ENCODE data around the gene SH3D21.

SH3D21 gene

DNA sequence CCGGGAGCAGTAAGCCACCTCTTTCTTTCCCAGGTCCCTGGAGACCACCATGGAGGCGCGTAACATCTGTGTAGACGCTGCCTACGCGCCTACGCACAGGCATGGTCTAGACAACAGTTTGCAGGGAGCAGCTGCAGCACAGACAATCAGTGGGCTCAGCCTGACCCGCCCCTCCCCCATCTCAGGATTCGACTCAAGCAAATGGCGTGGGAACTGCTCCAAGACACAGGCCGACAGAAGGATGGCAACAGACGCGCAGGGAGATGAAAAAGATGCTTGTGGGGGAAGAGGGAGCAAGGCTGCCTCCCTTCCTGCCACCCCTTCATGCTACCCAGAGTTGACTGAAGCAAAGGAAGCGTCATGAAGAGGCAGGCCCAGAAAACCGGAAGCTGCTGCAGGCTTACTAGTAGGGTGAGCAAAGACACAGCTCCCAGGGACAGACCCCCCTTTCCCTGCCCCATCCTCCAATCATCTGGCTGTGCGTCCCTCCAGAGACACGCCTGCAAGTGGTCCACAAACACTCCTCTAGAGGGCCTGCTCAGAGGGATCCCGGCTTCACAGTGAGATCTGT is 60.0 kb downstream of the SH3D21 start:
- DNase-seq = peak; percentile 21

DNA sequence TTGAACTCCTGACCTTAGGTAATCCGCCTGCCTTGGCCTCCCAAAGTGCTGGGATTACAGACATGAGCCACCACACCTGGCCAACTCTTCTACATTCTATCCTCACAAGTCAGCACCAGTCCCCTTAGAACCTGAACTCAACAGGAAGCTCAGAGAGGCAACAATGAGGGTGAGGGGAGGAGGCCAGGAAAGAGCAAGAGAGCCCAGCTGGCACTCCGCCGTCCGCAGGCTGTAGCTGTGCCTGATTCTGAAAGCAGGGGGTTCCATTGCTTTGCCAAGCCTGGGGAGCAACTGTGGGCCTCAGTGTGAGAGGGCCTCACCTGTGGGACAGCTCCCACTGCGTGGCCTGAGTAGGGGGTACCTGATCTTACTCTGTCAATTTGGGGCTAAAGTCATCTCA is 60.9 kb downstream of the SH3D21 start:
- DNase-seq = no peak

DNA sequence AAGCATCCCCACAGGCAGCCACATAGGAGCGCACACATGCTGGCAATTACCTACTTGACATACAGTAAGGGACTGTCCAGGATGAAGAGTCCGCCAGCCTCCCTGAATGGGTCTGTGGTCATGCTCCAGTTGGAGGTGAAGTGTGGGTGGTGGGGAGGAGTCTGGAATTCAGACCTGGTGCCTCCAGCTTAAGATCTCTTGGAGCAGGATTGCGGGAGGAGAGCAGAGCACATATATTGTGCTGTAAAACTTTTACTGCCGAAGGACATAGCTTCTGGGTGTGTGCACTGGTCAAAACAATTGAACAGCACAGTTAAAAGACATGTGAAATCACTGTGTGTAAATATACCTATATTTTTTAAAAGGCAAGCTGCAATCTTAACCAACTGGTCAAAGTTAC is 61.6 kb downstream of the SH3D21 start:
- DNase-seq = no peak

DNA sequence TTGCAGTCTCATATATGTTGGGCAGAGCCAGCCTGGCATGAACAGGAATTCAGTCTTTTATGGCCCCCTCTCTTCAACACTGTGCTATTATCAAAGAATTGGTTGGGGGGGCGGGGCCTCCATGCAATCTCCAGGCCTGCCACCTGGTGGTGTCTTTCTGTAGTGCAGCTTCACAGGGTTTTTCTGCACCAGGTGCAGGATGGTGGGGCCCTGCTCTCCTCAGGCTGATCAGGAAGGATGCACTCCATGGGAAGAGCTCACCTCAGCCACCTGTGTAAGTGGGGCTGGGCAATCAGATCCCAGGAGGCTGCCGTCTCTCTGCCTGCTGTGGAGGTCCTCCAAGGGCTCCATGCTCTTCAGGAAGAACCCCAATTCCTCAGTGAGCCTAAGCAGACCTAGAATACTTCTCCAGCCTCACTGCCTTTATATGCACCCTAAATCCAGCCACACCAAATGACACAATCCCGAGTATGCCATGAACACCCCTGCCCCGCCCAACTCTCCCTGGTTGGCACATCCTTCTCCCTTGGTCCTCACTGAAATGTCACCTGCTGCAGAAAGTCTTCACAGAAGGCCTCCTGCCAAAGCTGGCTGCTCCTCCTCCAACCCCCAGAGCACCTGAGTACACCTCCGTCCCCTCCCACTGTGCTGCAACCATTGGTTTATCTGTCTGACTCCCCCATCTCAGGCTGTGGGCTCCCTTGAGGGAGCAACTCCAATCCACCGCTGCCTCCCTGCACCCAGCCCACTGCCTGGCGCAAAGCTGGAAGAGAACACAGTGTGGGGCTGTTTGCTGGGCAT is 63.1 kb downstream of the SH3D21 start:
- peak; percentile 87 for DNase-seq

All from activated T-cell treated with anti-CD3 and anti-CD28 coated beads for 4 hours (primary cell).